ENCODE results near the gene SLC6A11.

- TF ChIP-seq CTCF (conservative IDR thresholded peaks at IDR 0.05; ENCODE audit: low read depth, low read length) (no peak), EZH2 (IDR thresholded peaks at IDR 0.05; ENCODE audit: borderline replicate concordance, low read depth, low read length, poor library complexity, severe bottlenecking) (no peak)
Observed at GRCh38 chr3:10956986-10957385, 141.0 kb downstream of the SLC6A11 start.
